GM12878 (cell line): ENCODE results near the gene SLTM. TPM values are rescaled to one million over a fixed set of nuclear protein-coding genes. Genes with fewer than 3 reads are reported as not detected.
"Not testable (repeated sequence)": the region's sequence is repeated elsewhere in the genome, so short reads cannot be mapped to it uniquely, and the experiment has no call there.

ENCODE experiments used
- ATAC-seq: fragments of 200-7000 bp; cut with Tn5 transposase; 3 replicates; pipeline ENCODE4 v1.9.1; 2020; ENCODE audit warnings: mild to moderate bottlenecking, moderate library complexity
- BruUV-seq: library from RNA; stranded (reverse); fragments of 400-500 nt; replicated peaks from 2 replicates; lab custom pipeline; 2021; lab: Mats Ljungman, UMichigan
- CTCF ChIA-PET: fragments of 300-600 bp; sonication (Branson Sonifier 250); formaldehyde crosslinking; extraction: SDS; loops from one replicate; lab custom pipeline; 2021; ENCODE audit warnings: inconsistent platforms; lab: Yijun Ruan, JAX
- POLR2A ChIA-PET: fragments of 350-600 bp; formaldehyde crosslinking; extraction: SDS; loops from one replicate; lab custom pipeline; 2021; ENCODE audit warnings: inconsistent platforms; lab: Charles Lee
- RAD21 ChIA-PET: fragments of 300-600 bp; sonication (Branson Sonifier 250); formaldehyde crosslinking; loops from one replicate; lab custom pipeline; 2023; ENCODE audit warnings: antibody characterized with exemption; ENCODE audit not compliant: unreplicated experiment; lab: Charles Lee
- SMC1A ChIA-PET: fragments of 300-600 bp; sonication (Branson Sonifier 250); formaldehyde crosslinking; loops from one replicate; lab custom pipeline; 2023; ENCODE audit not compliant: unreplicated experiment, uncharacterized antibody; lab: Charles Lee
- DNase-seq: peaks from one replicate; pipeline ENCODE4 v3.0.0-alpha.2; 2011; ENCODE audit warnings: low read depth, low spot score
- FAIRE-seq: peaks from 3 replicates; lab custom pipeline; 2011; peaks lifted over from hg19 to GRCh38; lab: Jason Lieb, UNC
- H2AFZ ChIP-seq: 2 replicates; pipeline ENCODE4 v1.6.0; 2011; ENCODE audit warnings: low read depth, low read length, control low read depth; ENCODE audit not compliant: control insufficient read depth
- H3K27ac ChIP-seq: 2 replicates; pipeline ENCODE4 v1.5.1; 2011; ENCODE audit warnings: control low read depth; ENCODE audit not compliant: control insufficient read depth, insufficient read depth
- H3K27me3 ChIP-seq, 2 experiments: replicated peaks in 1 of 2; 2 replicates each; pipeline versions ENCODE4 v1.6.0 to v1.6.1; 2011; ENCODE audit warnings: low read length in 1 of 2; ENCODE audit not compliant: control insufficient read depth in 2 of 2, insufficient read depth in 2 of 2
- H3K36me3 ChIP-seq, 2 experiments: 2 replicates each; pipeline ENCODE4 v1.5.1; 2011; ENCODE audit warnings: low read length in 1 of 2; ENCODE audit not compliant: control insufficient read depth in 2 of 2, insufficient read depth in 2 of 2
- H3K4me1 ChIP-seq: 2 replicates; pipeline ENCODE4 v1.6.1; 2011; ENCODE audit warnings: mild to moderate bottlenecking, low read length, moderate library complexity, mixed read lengths; ENCODE audit not compliant: control insufficient read depth, insufficient read depth
- H3K4me2 ChIP-seq: 2 replicates; pipeline ENCODE4 v1.6.0; 2011; ENCODE audit warnings: control low read depth; ENCODE audit not compliant: control insufficient read depth, insufficient read depth
- H3K4me3 ChIP-seq: fragments of 200-600 bp; sonication (generic); 2 replicates; pipeline ENCODE4 v1.5.1; 2016
- H3K79me2 ChIP-seq: 2 replicates; pipeline ENCODE4 v1.6.0; 2011; ENCODE audit warnings: low read length; ENCODE audit not compliant: control insufficient read depth, insufficient read depth
- H3K9ac ChIP-seq: 2 replicates; pipeline ENCODE4 v1.8.0; 2011; ENCODE audit warnings: low read length, control low read depth, mixed read lengths; ENCODE audit not compliant: control insufficient read depth, insufficient read depth
- H3K9me3 ChIP-seq: replicated peaks from 3 replicates; pipeline ENCODE4 v1.5.1; 2011; ENCODE audit warnings: mild to moderate bottlenecking, low read length; ENCODE audit not compliant: control insufficient read depth, insufficient read depth
- H4K20me1 ChIP-seq: 2 replicates; pipeline ENCODE4 v1.6.0; 2011; ENCODE audit not compliant: control insufficient read depth, insufficient read depth
- GABPA ChIP-seq: IDR thresholded peaks from 2 replicates; pipeline ENCODE4 v1.6.1; 2014; ENCODE audit warnings: antibody characterized with exemption, low read depth, mild to moderate bottlenecking, inconsistent platforms
- IKZF1 ChIP-seq: fragments of 450-650 bp; conservative IDR thresholded peaks from 2 replicates; pipeline ENCODE4 v1.6.1; 2017; ENCODE audit warnings: antibody characterized with exemption, mild to moderate bottlenecking
- KAT2A ChIP-seq: conservative IDR thresholded peaks from 2 replicates; pipeline ENCODE4 v1.6.1; 2011; ENCODE audit warnings: low read depth, low read length; ENCODE audit not compliant: control insufficient read depth
- POU2F2 ChIP-seq: IDR thresholded peaks from 3 replicates; pipeline ENCODE4 v1.6.1; 2011; ENCODE audit warnings: low read depth, mild to moderate bottlenecking, low read length, borderline replicate concordance
- SMAD5 ChIP-seq: IDR thresholded peaks from 2 replicates; pipeline ENCODE4 v1.6.1; 2016; ENCODE audit warnings: antibody characterized with exemption, low read depth
- SUZ12 ChIP-seq: fragments of 200-600 bp; sonication (generic); IDR thresholded peaks from one replicate; pipeline ENCODE4 v1.6.1; 2018; ENCODE audit warnings: antibody characterized with exemption, mild to moderate bottlenecking; ENCODE audit not compliant: unreplicated experiment
- ZNF622 ChIP-seq: fragments of 450-650 bp; IDR thresholded peaks from 2 replicates; pipeline ENCODE4 v1.6.1; 2017; ENCODE audit warnings: mild to moderate bottlenecking, inconsistent platforms
- ZSCAN29 ChIP-seq: fragments of 450-650 bp; IDR thresholded peaks from 2 replicates; pipeline ENCODE4 v1.6.1; 2017; ENCODE audit warnings: mild to moderate bottlenecking, moderate library complexity
- WGBS: methylation state at CpG from one replicate; pipeline ENCODE4 v1.1.6; 2016; ENCODE audit warnings: low lambda C conversion rate; ENCODE audit not compliant: insufficient replicate concordance, insufficient coverage; ENCODE audit errors: missing lambda C conversion rate; 5-methylcytosine and 5-hydroxymethylcytosine counted together
- in situ Hi-C: fragments of 300-500 bp; cut with MboI; formaldehyde crosslinking; loops from 9 replicates; pipeline ENCODE4 v1.14.3; 2018; ENCODE audit warnings: mixed read lengths
- intact Hi-C: fragments of 100-400 bp; cut with micrococcal nuclease; formaldehyde crosslinking; loops from one replicate; pipeline ENCODE4 v1.14.2; 2022; ENCODE audit not compliant: unreplicated experiment
- polyA plus RNA-seq, 11 experiments: library from polyadenylated mRNA; depleted of rRNA in 4 of 11; unstranded in 6 of 11; stranded (reverse) in 5 of 11; fragments of >200 nt; fragmentation: Nextera tagmentation in 4 of 11; fragmentation: Illumina TruSeq in 1 of 11; extraction: Ambion mirVana in 4 of 11; extraction: Trizol in 1 of 11; gene quantifications; 1 replicate in 1 of 11; 2 replicates in 10 of 11; pipeline versions ENCODE4 v1.2.1 to v1.2.3, GENCODE V29; 2011 to 2016; ENCODE audit warnings: inconsistent platforms in 2 of 11, missing spikeins in 2 of 11, low read depth in 1 of 11
- total RNA-seq, 4 experiments: library from RNA; depleted of rRNA in 3 of 4; stranded (reverse); fragments of >200 nt in 3 of 4; fragmentation: Illumina TruSeq in 1 of 4; extraction: Trizol in 1 of 4; gene quantifications; 2 replicates each; pipeline versions ENCODE4 v1.2.1 to v1.2.3, GENCODE V29; 2013 to 2021
- TF ChIP-seq, protein P1 (sequence below): fragments of 450-650 bp; IDR thresholded peaks from 2 replicates; pipeline ENCODE4 v1.6.1; 2016; ENCODE audit warnings: mild to moderate bottlenecking, moderate library complexity, borderline replicate concordance

SLTM gene
- total and polyA plus RNA-seq, 10 of the 15 experiments (the other 5 are each of a cell fraction or from before 2014, with no cell fraction given), result 50.5 to 152 (median 90.9) TPM

DNA sequence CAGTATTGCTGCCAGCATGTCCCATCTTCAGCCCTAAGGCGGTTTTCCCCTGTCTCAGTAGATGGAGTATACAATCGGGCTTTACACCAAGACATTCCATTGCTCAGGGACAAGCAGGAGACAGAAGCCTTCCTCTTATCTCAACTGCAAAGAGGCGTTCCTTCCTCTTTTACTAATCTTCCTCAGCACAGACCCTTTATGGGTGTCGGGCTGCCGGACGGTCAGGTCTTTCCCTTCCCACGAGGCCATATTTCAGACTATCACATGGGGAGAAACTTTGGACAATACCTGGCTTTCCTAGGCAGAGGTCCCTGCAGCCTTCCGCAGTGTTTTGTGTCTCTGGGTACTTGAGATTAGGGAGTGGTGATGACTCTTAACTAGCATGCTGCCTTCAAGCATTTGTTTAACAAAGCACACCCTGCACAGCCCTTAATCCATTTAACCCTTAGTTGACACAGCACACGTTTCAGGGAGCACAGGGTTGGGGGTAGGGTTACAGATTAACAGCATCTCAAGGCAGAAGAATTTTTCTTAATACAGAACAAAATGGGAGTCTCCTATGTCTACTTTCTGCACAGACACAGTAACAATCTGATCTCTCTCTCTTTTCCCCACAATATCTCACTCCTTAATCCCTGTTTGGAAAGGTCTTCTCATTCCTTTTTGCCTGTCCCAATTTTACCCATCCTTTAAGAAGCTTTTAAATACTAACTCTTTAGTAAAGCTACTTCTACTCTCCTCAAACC is 99.6 kb downstream of the SLTM start:
- DNase-seq, BruUV-seq, RAD21 ChIA-PET, H3K4me3 ChIP-seq, H3K4me1 ChIP-seq, H3K4me2 ChIP-seq, ATAC-seq, H3K27me3 ChIP-seq, H2AFZ ChIP-seq, H3K27ac ChIP-seq, H3K9me3 ChIP-seq, H3K79me2 ChIP-seq, FAIRE-seq, intact Hi-C loops, in situ Hi-C loops, H3K9ac ChIP-seq, H3K36me3 ChIP-seq, H4K20me1 ChIP-seq: not testable (repeated sequence)
- 37% methylated on average over 9 of the region's 9 CpGs for WGBS
- ChIA-PET CTCF (interaction anchor here (0.6 to 1.5 kb wide), 2 partner anchors 10 to 21 kb away, joined by 3 to 4 read pairs; no protein-coding TSS in a partner anchor), POLR2A (interaction anchor here (1.2 kb wide), 1 partner anchor 84 kb away, joined by 3 read pairs; no protein-coding TSS in a partner anchor), SMC1A (interaction anchor here (0.6 to 1.0 kb wide), 2 partner anchors 95 to 667 kb away, joined by 3 read pairs; no protein-coding TSS in a partner anchor)

DNA sequence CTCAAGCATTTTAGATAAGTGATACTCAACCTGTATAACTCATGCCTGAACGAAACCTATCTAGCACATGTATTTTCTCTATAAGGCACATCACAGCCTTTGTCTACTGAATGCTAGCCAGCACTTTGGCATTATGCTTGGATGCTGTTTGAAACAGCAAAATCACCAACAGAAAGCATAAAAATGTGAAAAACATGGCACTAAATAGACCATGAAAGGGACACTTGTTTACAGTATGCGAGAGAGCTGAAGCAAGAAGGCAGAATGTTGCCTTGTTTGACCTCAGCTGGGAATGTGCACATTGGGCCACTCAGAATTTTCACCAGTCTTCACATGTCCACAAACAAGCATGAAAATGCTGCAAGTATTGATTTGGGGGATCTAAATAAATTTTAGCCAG is 102.9 kb downstream of the SLTM start:
- RAD21 ChIA-PET, result no interaction called here
- Histone ChIP-seq H3K79me2 (no peaks in the 10 kb centered on the region), H3K9ac (no peak overlapping the region), H3K4me1 (no peaks in the 10 kb centered on the region), H3K9me3 (no peaks in the 10 kb centered on the region), H3K4me2 (no peak overlapping the region), H4K20me1 (no peaks in the 10 kb centered on the region), H3K36me3 (peaks cover 0 to 2% of the 10 kb centered on the region in 2 experiments; a peak in 1 of 4 replicates), H3K27me3 (no peaks in the 10 kb centered on the region), H3K27ac (no peak overlapping the region), H2AFZ (no peak overlapping the region), H3K4me3 (no peak overlapping the region)
- DNase-seq (no peak), ATAC-seq (no peak), FAIRE-seq (no peak)
- in situ Hi-C loops (no loop called here), intact Hi-C loops (no loop called here)
- CTCF ChIA-PET, result interaction anchor here (0.9 kb wide), 1 partner anchor 9 kb away, joined by 6 read pairs; no protein-coding TSS in a partner anchor
- 98% methylated on average over 2 of the region's 2 CpGs for WGBS
- POLR2A ChIA-PET, result no interaction called here
- no TSS peak for BruUV-seq
- SMC1A ChIA-PET, result interaction anchor here (1.2 to 2.1 kb wide), 2 partner anchors 9 to 12 kb away, joined by 3 to 5 read pairs; no protein-coding TSS in a partner anchor
- TF ChIP-seq POU2F2, result no peak
- no peak for TF ChIP-seq SMAD5
- TF ChIP-seq ZSCAN29, result no peak
- no peak for TF ChIP-seq ZNF622
- TF ChIP-seq IKZF1, result no peak
- TF ChIP-seq SUZ12, result no peak
- no peak for TF ChIP-seq KAT2A
- TF ChIP-seq, protein P1, sequence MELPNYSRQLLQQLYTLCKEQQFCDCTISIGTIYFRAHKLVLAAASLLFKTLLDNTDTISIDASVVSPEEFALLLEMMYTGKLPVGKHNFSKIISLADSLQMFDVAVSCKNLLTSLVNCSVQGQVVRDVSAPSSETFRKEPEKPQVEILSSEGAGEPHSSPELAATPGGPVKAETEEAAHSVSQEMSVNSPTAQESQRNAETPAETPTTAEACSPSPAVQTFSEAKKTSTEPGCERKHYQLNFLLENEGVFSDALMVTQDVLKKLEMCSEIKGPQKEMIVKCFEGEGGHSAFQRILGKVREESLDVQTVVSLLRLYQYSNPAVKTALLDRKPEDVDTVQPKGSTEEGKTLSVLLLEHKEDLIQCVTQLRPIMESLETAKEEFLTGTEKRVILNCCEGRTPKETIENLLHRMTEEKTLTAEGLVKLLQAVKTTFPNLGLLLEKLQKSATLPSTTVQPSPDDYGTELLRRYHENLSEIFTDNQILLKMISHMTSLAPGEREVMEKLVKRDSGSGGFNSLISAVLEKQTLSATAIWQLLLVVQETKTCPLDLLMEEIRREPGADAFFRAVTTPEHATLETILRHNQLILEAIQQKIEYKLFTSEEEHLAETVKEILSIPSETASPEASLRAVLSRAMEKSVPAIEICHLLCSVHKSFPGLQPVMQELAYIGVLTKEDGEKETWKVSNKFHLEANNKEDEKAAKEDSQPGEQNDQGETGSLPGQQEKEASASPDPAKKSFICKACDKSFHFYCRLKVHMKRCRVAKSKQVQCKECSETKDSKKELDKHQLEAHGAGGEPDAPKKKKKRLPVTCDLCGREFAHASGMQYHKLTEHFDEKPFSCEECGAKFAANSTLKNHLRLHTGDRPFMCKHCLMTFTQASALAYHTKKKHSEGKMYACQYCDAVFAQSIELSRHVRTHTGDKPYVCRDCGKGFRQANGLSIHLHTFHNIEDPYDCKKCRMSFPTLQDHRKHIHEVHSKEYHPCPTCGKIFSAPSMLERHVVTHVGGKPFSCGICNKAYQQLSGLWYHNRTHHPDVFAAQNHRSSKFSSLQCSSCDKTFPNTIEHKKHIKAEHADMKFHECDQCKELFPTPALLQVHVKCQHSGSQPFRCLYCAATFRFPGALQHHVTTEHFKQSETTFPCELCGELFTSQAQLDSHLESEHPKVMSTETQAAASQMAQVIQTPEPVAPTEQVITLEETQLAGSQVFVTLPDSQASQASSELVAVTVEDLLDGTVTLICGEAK, result no peak
- no peak for TF ChIP-seq GABPA
